GM18502 (cell line): ENCODE data around the gene ZNF32.
A peak's percentile ranks its signal among the peaks of the same experiment; 100 is the strongest.
"Not testable (repeated sequence)": the region's sequence is repeated elsewhere in the genome, so short reads cannot be mapped to it uniquely, and the experiment has no call there.

Experiments used
- ATAC-seq: cut with Tn5 transposase; IDR thresholded peaks from one replicate; pipeline ENCODE4 v1.9.1; 2021; ENCODE audit warnings: mild to moderate bottlenecking; ENCODE audit not compliant: unreplicated experiment, poor library complexity

ZNF32 gene

GRCh38 chr10:43640603-43641002, 8.1 kb downstream of the ZNF32 start:
- ATAC-seq, result no peak

- not testable (repeated sequence) for ATAC-seq
Measured at GRCh38 chr10:43635816-43636215, 12.9 kb downstream of the ZNF32 start.

- no peak for ATAC-seq
Measured at GRCh38 chr10:43628956-43629355, 19.7 kb downstream of the ZNF32 start.

GRCh38 chr10:43627942-43628341, 20.7 kb downstream of the ZNF32 start:
- no peak for ATAC-seq

- no peak for ATAC-seq
Measured at GRCh38 chr10:43623351-43623750, 25.3 kb downstream of the ZNF32 start.

GRCh38 chr10:43622038-43622437, 26.6 kb downstream of the ZNF32 start:
- ATAC-seq, result no peak

GRCh38 chr10:43619368-43619767, 29.3 kb downstream of the ZNF32 start:
- no peak for ATAC-seq

- ATAC-seq, result no peak
Measured at GRCh38 chr10:43616697-43617370, 31.8 kb downstream of the ZNF32 start.

GRCh38 chr10:43610636-43611035, 38.0 kb downstream of the ZNF32 start:
- ATAC-seq, result no peak

- ATAC-seq, result no peak
Measured at GRCh38 chr10:43607199-43607573, 41.5 kb downstream of the ZNF32 start.

- ATAC-seq, result peak; percentile 98
Measured at GRCh38 chr10:43606323-43607198, 42.1 kb downstream of the ZNF32 start, which contains the start of gene ZNF485. Gene ZNF485, plus strand, starts transcription at chr10:43606438. Its CDS starts 613 bp downstream, at chr10:43607051.

GRCh38 chr10:43605850-43606322, 42.8 kb downstream of the ZNF32 start:
- ATAC-seq, result peak; percentile 29

- ATAC-seq, result not testable (repeated sequence)
Measured at GRCh38 chr10:43601576-43601975, 47.1 kb downstream of the ZNF32 start.

- no peak for ATAC-seq
Measured at GRCh38 chr10:43599333-43599732, 49.3 kb downstream of the ZNF32 start.

GRCh38 chr10:43598446-43598845, 50.2 kb downstream of the ZNF32 start:
- no peak for ATAC-seq

GRCh38 chr10:43596546-43596945, 52.1 kb downstream of the ZNF32 start:
- ATAC-seq, result no peak

- ATAC-seq, result peak; percentile 53
Measured at GRCh38 chr10:43595739-43596298, 52.9 kb downstream of the ZNF32 start.

GRCh38 chr10:43594944-43595589, 53.6 kb downstream of the ZNF32 start:
- ATAC-seq, result peak; percentile 92
